GM21529 (cell line): ENCODE measurements around the gene NTF4.

Experiments
- ATAC-seq: cut with Tn5 transposase; IDR thresholded peaks from one replicate; pipeline ENCODE4 v1.9.1; 2021; ENCODE audit not compliant: unreplicated experiment

NTF4 gene

DNA sequence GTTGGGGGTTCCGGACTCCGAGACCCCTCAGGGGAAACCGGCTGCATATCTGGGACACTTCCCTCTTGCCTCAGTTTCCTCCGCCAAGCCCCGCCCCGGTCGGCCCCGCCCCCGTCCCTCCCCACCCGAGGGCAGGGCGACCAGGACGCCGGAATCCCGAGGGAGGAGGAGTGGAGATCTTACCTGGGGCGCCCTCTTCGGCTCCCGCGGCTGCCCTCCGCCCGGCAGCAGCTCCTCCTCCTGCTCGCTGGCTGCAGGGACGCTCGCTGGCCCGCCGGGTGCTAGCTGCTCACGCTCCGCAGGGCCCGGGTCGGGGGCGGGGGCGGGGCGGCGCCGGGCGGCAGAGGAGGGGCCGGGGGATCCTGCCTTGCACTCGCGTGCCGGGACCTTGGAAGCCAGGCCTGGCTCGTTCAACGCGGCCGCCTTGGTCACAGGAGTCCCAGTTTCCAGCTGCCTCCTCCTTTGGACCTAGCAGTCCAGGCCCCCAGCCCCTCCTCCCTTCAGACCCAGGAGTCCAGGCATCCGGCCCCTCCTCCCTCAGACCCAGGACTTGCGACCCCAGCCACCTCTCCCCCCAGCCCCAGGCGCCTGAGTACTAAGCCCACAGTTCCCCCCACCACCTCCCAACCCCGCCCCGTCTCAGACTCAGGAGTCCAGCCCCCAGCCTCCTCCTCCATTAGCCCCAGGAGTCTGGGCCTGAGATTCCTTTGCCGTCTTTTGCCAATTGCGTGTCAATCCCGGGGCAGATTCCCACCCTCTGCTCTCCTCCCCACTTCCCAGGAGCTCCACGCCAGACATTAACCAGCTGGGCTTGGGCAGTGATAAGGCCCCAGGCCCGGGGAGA, at the start of gene NTF4:
TSS of gene NTF4 (minus strand) at position 51 of the 844 bp plus-strand sequence. CDS start 2,821 bp downstream, outside the sequence.
- ATAC-seq = no peak

DNA sequence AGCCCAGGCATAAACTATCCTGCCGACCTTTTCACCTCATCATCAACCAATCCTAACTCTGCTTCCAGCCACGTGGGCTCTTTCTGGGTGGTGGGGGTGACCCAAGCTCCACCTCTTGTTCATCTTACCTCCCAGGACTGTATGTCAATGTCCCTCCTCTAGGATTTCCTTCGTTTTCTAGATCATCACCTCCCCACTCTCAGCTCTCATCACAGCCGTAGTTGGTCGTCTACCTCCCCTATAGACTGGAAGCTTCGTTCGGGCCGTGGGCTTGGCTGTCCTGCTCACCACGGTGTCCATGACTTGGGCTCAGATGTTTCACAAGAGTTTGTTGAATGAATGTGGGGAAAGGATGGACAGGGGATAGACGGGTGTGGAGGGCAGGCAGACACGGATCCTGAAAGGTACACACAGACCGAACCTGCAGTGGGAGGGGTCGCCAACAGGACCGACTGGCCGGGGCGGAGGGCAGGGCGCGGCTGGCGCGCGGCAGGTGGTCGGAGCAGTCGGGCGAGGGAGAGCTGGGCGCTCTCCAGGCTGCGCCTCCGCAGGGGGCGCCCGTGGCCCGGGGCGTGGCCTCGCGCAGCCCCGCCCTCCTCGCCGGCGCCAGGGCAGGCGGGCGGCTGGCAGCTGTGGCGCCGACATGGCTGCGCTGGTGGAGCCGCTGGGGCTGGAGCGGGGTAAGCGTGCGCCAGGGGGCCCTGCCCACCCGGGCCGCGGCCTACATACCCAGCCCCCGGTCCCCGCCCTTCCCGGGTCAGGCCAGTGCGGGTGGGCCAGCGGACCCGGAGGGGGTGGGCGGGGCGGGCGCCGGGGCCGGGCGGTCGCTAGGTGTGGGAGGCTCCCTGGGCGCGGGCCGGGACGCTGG, 49.4 kb upstream of the NTF4 start, which contains the start of gene LIN7B:
TSS of gene LIN7B (plus strand) at position 609 of the 868 bp plus-strand sequence. CDS start at position 644, 35 bp downstream.
- ATAC-seq = peak; percentile 55

GRCh38 chr19:49111218-49111998, 46.8 kb upstream of the NTF4 start:
- no peak for ATAC-seq

- ATAC-seq = no peak
These were observed 45.9 kb upstream of the NTF4 start for GRCh38 chr19:49110567-49110966.

- no peak for ATAC-seq
These were observed 45.1 kb upstream of the NTF4 start for GRCh38 chr19:49109569-49110233.

- ATAC-seq = no peak
These were observed 44.4 kb upstream of the NTF4 start for GRCh38 chr19:49109051-49109450.

GRCh38 chr19:49107625-49108459, 43.2 kb upstream of the NTF4 start:
- no peak for ATAC-seq

GRCh38 chr19:49106648-49107135, 42.1 kb upstream of the NTF4 start:
- ATAC-seq = no peak

GRCh38 chr19:49104229-49104864, 39.7 kb upstream of the NTF4 start:
- no peak for ATAC-seq

DNA sequence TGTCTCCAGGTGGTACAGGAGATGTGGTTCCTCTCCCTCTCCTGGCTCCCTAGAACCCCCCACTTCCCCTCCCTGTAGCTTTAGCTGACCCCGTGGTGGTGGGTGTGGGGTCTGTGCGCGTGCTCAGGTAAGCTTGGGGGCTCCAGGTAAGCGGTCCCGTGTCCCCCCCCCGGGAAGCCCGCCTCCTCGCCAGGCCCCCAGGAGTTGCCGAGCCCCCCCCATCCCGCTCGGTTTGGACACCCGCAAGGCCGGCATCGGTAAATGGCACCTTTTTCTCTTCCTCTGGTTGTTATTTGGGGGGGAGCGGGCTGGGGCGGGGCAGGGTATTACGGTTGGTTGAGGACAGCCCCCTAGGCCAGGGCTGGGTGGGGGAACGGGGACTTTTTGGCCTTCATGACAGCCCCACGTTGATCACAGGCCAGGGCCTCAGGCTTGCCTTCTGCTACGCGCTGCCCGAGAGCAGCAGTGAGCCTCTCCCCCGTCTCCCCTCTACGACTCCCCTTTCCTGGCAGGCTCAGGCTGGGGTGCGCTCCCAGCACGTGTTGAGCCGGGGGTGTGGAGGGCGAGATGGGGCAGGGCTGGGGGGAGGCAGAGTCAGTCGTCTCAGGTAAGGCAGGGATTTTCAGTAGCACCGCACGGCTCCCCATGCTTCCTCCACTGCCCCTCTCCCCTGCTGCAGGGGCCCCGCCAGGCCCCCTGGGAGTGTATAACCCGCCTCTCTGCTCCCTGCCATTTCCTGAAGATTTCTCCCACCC, 38.9 kb upstream of the NTF4 start:
- ATAC-seq = no peak

DNA sequence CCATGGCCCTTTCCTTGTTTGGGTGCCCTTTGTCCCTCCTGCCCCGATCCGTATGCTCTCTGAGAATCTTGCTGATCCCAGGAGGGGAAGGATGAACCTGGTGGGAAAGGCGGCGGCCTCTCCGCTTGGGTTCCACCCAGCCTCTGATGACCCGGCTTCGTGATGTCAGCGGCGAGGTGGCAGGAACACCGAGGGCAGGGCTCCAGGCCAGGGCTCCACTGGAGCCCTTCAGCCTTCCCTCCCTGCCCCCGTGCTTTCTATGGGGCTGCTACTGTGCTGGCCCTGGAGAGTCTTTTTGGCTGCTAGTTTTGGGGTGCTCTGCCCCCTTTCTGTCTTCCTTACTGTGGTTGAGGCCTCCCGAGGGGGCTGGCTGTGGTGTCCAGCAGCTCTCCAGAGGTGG, 37.7 kb upstream of the NTF4 start:
- no peak for ATAC-seq

DNA sequence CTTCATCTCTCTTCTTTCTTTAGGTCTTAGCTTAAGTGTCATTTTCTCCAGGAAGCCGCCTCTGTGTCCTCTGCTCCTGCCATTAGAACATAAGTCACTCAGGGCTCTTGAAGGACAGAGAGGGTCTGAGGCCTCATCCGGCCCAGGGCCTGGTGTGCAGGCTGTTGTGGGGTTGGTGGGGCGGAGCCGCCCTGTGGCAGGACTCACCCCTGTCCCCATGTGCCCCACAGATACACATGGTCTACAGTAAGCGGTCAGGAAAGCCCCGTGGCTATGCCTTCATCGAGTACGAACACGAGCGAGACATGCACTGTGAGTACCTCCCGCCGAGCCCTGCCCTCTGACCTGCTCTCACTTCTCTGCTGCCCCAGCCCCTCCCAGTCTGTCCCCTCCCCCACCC, 36.5 kb upstream of the NTF4 start:
- no peak for ATAC-seq

- ATAC-seq = no peak
These were observed 34.2 kb upstream of the NTF4 start for GRCh38 chr19:49098795-49099194.

- no peak for ATAC-seq
These were observed 33.1 kb upstream of the NTF4 start for GRCh38 chr19:49097453-49098288.

DNA sequence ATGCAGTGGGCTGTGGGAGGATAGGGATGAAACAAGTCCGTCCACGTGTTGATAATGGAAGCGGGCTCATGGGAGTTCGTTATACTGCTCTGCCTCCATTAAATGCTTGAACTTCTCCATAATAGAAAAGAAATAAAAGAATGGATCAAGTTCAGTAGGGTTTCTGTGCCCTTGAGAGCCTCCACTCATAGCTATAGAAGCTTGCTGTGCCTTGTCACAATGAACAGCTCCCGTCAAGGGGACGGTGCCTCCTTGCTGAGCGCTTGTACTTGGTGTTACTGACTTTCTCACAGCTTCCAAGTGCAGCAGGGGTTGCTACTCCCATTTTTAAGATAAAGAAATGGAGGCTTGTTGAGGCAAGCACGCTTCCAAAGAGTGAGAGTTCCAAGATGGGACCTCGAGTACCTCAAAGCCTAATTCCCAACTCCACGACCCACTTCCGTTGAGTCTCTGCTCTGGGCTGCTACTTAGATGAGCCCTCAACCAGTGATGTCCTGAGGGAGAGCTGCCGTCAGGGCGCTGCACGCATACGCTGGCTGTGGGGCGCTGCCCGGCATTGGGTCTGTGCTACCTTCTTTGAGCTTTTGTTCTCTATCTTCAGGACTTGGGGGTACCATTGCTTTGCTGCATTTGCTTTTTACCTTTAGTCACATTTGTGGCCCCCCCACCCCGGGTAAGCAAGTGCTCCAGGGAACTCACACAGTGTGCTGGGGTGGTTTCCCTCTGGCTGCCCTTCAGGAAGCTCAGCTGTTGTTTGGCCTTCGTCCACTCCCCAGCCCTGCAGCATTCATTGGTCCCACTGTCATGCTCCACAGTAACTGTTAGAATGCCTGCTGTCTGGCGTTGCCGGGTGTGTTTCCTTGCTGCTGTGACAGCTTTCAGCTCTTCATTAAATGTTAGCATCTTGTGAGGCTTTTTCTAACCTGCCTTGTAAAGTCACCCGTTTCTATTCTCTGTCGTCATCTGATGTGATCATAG, 30.2 kb upstream of the NTF4 start:
- ATAC-seq = no peak

DNA sequence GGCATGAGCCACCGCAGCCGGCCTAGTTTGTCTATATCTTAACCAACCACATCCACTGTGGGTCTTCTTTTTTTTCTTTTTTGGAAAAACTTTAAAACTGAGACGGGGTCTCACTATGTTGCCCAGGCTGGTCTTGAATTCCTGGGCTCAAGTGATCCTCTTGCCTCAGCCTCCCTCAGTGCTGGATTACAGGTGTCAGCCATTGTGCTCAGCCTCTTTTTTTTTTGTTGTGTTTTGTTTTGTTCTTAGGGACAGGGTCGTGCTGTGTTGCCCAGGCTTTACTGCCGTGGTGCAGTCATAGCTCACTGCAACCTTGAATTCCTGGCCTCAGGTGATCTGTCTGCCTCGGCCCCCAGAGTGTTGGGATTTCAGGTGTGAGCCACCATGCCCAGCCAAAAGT, 28.1 kb upstream of the NTF4 start:
- ATAC-seq = no peak
